Measurements from ENCODE around the gene RPS19.

The RPS19 gene

GRCh38 chr19:41859618-41860418 lies at the start of gene RPS19:
Gene RPS19, plus strand, starts transcription at chr19:41860255. Its CDS starts 520 bp downstream, at chr19:41860775.
- Histone ChIP-seq H3K27ac (ENCODE audit: low read length) (peak within 1 kb of the TSS; percentile 97), H3K9ac (ENCODE audit: low read depth, low read length) (peak within 1 kb of the TSS; percentile 100), H3K4me1 (ENCODE audit: insufficient read depth, low read length) (peaks cover 35% of the 10 kb centered on the region), H3K36me3 (ENCODE audit: insufficient read depth, low read depth, low read length) (peaks cover 44% of the 10 kb centered on the region), H3K27me3 (ENCODE audit: insufficient read depth, low read length) (peaks cover 1% of the 10 kb centered on the region; the same call in 1 of the 2 replicates), H3K9me3 (ENCODE audit: insufficient read depth, low read depth, low read length) (no peaks in the 10 kb centered on the region), H3K4me3 (ENCODE audit: low read length) (peak within 1 kb of the TSS; percentile 100)

DNA sequence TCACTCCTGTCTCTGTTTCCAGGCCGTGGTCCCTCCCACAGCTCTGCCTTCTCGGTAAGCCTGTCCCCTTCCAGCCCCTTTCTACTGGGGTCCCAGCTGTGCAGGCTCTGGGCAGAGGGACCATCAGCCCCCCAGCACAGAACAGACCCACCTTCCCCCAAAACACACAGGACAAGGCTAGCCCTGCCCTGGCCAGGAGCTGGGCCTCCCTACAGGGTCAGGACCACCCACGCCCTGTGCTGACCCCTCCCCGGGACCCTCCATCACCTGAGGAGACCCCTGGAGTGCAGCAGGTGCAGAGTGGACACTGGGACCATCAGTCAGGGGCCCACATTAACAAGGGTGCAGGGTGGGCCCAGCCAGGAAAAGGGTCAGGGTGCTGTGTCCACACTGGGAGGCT lies 49.8 kb upstream of the RPS19 start:
- H3K4me1 ChIP-seq (ENCODE audit: insufficient read depth, low read length), result no peaks in the 10 kb centered on the region
- no peak overlapping the region for H3K27ac ChIP-seq (ENCODE audit: low read length)
- H3K4me3 ChIP-seq (ENCODE audit: low read length), result no peak overlapping the region
- H3K9ac ChIP-seq (ENCODE audit: low read depth, low read length), result no peak overlapping the region
- H3K9me3 ChIP-seq (ENCODE audit: insufficient read depth, low read depth, low read length), result no peaks in the 10 kb centered on the region
- no peaks in the 10 kb centered on the region for H3K27me3 ChIP-seq (ENCODE audit: insufficient read depth, low read length)
- H3K36me3 ChIP-seq (ENCODE audit: insufficient read depth, low read depth, low read length), result no peaks in the 10 kb centered on the region

- H3K36me3 ChIP-seq (ENCODE audit: insufficient read depth, low read depth, low read length), result no peaks in the 10 kb centered on the region
- no peaks in the 10 kb centered on the region for H3K9me3 ChIP-seq (ENCODE audit: insufficient read depth, low read depth, low read length)
- H3K4me3 ChIP-seq (ENCODE audit: low read length), result no peak overlapping the region
- H3K9ac ChIP-seq (ENCODE audit: low read depth, low read length), result no peak overlapping the region
- no peak overlapping the region for H3K27ac ChIP-seq (ENCODE audit: low read length)
- H3K4me1 ChIP-seq (ENCODE audit: insufficient read depth, low read length), result no peaks in the 10 kb centered on the region
- H3K27me3 ChIP-seq (ENCODE audit: insufficient read depth, low read length), result no peaks in the 10 kb centered on the region
These were observed 49.0 kb upstream of the RPS19 start for GRCh38 chr19:41811036-41811435.

DNA sequence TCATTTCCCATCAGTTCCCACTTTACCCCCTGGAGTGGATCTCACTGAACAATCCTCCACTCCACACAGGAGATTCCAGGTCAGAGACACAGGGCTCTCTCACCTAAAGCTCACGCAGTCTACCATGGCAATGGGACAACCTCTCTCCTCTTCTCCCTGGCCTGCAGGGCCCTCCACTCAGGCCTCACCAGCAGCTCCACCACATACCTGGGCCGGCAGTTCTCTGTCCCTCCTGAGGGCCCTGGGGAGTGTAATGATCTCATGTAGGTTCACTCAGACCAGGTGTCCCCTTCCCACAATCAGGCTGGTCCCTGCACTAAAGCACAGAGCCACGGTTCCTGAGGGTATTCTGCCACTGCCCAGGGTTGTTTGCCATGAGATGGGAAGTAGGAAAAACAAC lies 48.1 kb upstream of the RPS19 start:
- Histone ChIP-seq H3K36me3 (ENCODE audit: insufficient read depth, low read depth, low read length) (no peaks in the 10 kb centered on the region), H3K27me3 (ENCODE audit: insufficient read depth, low read length) (no peaks in the 10 kb centered on the region), H3K9ac (ENCODE audit: low read depth, low read length) (no peak overlapping the region), H3K4me1 (ENCODE audit: insufficient read depth, low read length) (no peaks in the 10 kb centered on the region), H3K9me3 (ENCODE audit: insufficient read depth, low read depth, low read length) (no peaks in the 10 kb centered on the region), H3K4me3 (ENCODE audit: low read length) (no peak overlapping the region), H3K27ac (ENCODE audit: low read length) (no peak overlapping the region)

- no peaks in the 10 kb centered on the region for H3K4me1 ChIP-seq (ENCODE audit: insufficient read depth, low read length)
- no peaks in the 10 kb centered on the region for H3K36me3 ChIP-seq (ENCODE audit: insufficient read depth, low read depth, low read length)
- H3K4me3 ChIP-seq (ENCODE audit: low read length), result no peak overlapping the region
- H3K27me3 ChIP-seq (ENCODE audit: insufficient read depth, low read length), result no peaks in the 10 kb centered on the region
- no peaks in the 10 kb centered on the region for H3K9me3 ChIP-seq (ENCODE audit: insufficient read depth, low read depth, low read length)
- no peak overlapping the region for H3K9ac ChIP-seq (ENCODE audit: low read depth, low read length)
- no peak overlapping the region for H3K27ac ChIP-seq (ENCODE audit: low read length)
These were observed 46.1 kb upstream of the RPS19 start for GRCh38 chr19:41813911-41814310.

GRCh38 chr19:41815301-41815700 lies 44.8 kb upstream of the RPS19 start:
- Histone ChIP-seq H3K27ac (ENCODE audit: low read length) (no peak overlapping the region), H3K4me3 (ENCODE audit: low read length) (no peak overlapping the region), H3K4me1 (ENCODE audit: insufficient read depth, low read length) (no peaks in the 10 kb centered on the region), H3K36me3 (ENCODE audit: insufficient read depth, low read depth, low read length) (no peaks in the 10 kb centered on the region), H3K27me3 (ENCODE audit: insufficient read depth, low read length) (no peaks in the 10 kb centered on the region), H3K9ac (ENCODE audit: low read depth, low read length) (no peak overlapping the region), H3K9me3 (ENCODE audit: insufficient read depth, low read depth, low read length) (no peaks in the 10 kb centered on the region)

- Histone ChIP-seq H3K9me3 (ENCODE audit: insufficient read depth, low read depth, low read length) (no peaks in the 10 kb centered on the region), H3K9ac (ENCODE audit: low read depth, low read length) (no peak overlapping the region), H3K27me3 (ENCODE audit: insufficient read depth, low read length) (no peaks in the 10 kb centered on the region), H3K4me1 (ENCODE audit: insufficient read depth, low read length) (no peaks in the 10 kb centered on the region), H3K4me3 (ENCODE audit: low read length) (no peak overlapping the region), H3K36me3 (ENCODE audit: insufficient read depth, low read depth, low read length) (no peaks in the 10 kb centered on the region), H3K27ac (ENCODE audit: low read length) (no peak overlapping the region)
These were observed 43.3 kb upstream of the RPS19 start for GRCh38 chr19:41816761-41817160.

DNA sequence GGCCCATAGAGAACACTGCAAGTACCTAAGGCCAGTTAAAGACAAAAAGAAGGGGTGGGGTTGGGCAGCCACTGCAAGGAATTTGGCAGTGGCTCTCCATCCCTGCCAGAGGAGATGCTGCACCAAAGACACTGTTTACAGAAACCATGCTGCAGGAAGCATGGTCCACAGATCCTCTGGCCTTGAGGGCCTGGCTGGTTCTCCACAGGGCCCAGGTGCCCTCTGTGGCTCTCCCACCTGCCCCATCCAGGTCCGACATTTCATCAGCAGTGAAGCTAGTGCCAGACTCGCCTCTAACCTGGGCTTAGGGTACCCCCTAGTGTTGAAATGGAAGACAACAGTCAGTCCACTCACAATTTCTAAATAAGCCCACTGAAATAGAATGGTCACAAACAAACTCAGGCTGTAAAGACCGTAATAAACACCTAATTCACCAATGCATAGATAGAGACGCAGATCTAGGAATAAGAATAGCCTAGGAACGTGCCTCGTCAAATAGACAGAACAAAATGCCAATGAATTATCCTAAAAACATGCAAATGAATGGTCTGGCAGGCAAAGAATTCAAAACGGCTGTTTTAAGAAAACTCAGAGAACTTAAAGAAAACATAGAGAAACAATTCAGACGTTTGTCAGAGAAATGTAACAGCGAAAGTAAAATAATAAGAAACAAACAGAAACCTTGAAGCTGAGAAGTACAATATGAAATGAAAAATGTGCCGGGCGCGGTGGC lies 38.9 kb upstream of the RPS19 start:
- Histone ChIP-seq H3K4me3 (ENCODE audit: low read length) (no peak overlapping the region), H3K27ac (ENCODE audit: low read length) (no peak overlapping the region), H3K9me3 (ENCODE audit: insufficient read depth, low read depth, low read length) (no peaks in the 10 kb centered on the region), H3K36me3 (ENCODE audit: insufficient read depth, low read depth, low read length) (no peaks in the 10 kb centered on the region), H3K9ac (ENCODE audit: low read depth, low read length) (no peak overlapping the region), H3K27me3 (ENCODE audit: insufficient read depth, low read length) (no peaks in the 10 kb centered on the region), H3K4me1 (ENCODE audit: insufficient read depth, low read length) (no peaks in the 10 kb centered on the region)

- Histone ChIP-seq H3K9me3 (ENCODE audit: insufficient read depth, low read depth, low read length) (no peaks in the 10 kb centered on the region), H3K27ac (ENCODE audit: low read length) (no peak overlapping the region), H3K9ac (ENCODE audit: low read depth, low read length) (no peak overlapping the region), H3K4me3 (ENCODE audit: low read length) (no peak overlapping the region), H3K4me1 (ENCODE audit: insufficient read depth, low read length) (no peaks in the 10 kb centered on the region), H3K36me3 (ENCODE audit: insufficient read depth, low read depth, low read length) (no peaks in the 10 kb centered on the region), H3K27me3 (ENCODE audit: insufficient read depth, low read length) (peaks cover 7% of the 10 kb centered on the region; the same call in 1 of the 2 replicates)
These were observed 21.9 kb upstream of the RPS19 start for GRCh38 chr19:41837981-41838708.

DNA sequence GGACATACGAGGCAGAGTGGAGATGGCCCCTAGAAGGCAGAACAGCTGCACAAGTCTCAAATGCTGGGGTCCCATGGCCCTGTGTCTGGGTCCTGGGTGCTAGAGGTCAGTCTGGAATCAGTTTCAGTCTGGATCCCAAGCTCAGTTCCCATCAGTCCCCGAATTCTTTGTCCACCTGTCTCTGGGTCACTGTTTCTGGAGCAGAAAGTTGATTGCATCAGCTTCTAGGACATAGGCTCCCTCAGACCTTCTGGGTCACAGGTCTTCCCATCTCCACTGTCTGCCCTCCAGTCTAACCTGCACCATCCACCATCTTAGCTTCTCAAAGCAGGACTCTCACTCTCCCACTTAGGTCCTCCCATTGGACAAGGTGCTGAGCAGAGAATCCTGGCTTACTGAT lies 20.8 kb upstream of the RPS19 start:
- Histone ChIP-seq H3K9me3 (ENCODE audit: insufficient read depth, low read depth, low read length) (no peaks in the 10 kb centered on the region), H3K27me3 (ENCODE audit: insufficient read depth, low read length) (peaks cover 7% of the 10 kb centered on the region; the same call in 1 of the 2 replicates), H3K36me3 (ENCODE audit: insufficient read depth, low read depth, low read length) (no peaks in the 10 kb centered on the region), H3K27ac (ENCODE audit: low read length) (no peak overlapping the region), H3K9ac (ENCODE audit: low read depth, low read length) (no peak overlapping the region), H3K4me3 (ENCODE audit: low read length) (no peak overlapping the region), H3K4me1 (ENCODE audit: insufficient read depth, low read length) (no peaks in the 10 kb centered on the region)

DNA sequence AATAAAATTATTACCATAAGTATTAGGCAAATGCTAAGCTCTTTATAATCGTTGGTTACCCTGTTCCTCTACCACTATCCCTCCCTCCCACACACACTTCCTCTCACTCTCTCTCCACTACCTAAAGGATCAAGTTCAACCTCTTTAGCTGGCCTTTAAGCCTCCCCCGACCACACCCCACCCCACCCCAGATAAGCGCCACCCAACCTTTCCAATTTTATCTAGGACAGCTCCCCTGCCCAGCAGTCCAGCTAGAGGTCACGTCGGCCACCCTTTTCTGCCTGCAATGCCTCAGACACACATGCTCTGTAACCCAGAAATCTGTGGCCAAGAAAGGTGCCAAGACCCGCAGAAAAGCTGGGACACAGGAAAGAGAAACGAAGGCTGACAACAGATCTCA lies 16.7 kb upstream of the RPS19 start:
- Histone ChIP-seq H3K4me1 (ENCODE audit: insufficient read depth, low read length) (no peaks in the 10 kb centered on the region), H3K27me3 (ENCODE audit: insufficient read depth, low read length) (peaks cover 7% of the 10 kb centered on the region; the same call in 1 of the 2 replicates), H3K9me3 (ENCODE audit: insufficient read depth, low read depth, low read length) (no peaks in the 10 kb centered on the region), H3K27ac (ENCODE audit: low read length) (no peak overlapping the region), H3K36me3 (ENCODE audit: insufficient read depth, low read depth, low read length) (no peaks in the 10 kb centered on the region), H3K9ac (ENCODE audit: low read depth, low read length) (no peak overlapping the region), H3K4me3 (ENCODE audit: low read length) (no peak overlapping the region)

Data from iPS-20b (cell line).